ENCODE data around the gene ARHGEF12. TPM values are rescaled to one million over a fixed set of nuclear protein-coding genes. Genes with fewer than 3 reads are reported as not detected.

The ARHGEF12 gene
- total RNA-seq, 2 experiments from 2014 or later, result 9.6 to 10.2 TPM

DNA sequence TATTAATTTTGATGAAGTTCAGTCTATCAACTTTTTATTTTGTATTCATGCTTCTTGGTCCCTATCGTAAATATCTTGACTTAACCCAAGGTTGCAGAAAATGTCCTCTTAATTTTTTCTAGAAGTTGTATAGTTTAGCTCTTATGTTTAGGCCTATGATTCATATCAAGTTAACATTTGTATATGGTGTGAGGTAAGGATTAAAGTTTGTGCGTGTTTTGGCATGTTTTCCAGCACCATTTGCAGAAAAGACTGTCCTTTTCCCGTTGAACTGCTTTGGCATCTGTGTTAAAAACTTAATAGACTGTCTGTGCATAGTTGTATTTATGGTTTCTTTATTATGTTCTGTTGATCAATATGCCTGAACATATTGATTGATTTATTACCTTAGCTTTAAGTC is 42.3 kb downstream of the ARHGEF12 start:
- POLR2A ChIA-PET, result no interaction called here
- Mint-ChIP-seq H3K36me3 (ENCODE audit: low read depth) (peaks cover 2% of the 10 kb centered on the region), H3K4me1 (ENCODE audit: low read depth) (no peaks in the 10 kb centered on the region), H3K27ac (no peak overlapping the region), H3K9me3 (peaks cover 9% of the 10 kb centered on the region), H3K27me3 (peaks cover 12% of the 10 kb centered on the region), H3K4me3 (no peak overlapping the region)
- TF ChIP-seq, protein P1, sequence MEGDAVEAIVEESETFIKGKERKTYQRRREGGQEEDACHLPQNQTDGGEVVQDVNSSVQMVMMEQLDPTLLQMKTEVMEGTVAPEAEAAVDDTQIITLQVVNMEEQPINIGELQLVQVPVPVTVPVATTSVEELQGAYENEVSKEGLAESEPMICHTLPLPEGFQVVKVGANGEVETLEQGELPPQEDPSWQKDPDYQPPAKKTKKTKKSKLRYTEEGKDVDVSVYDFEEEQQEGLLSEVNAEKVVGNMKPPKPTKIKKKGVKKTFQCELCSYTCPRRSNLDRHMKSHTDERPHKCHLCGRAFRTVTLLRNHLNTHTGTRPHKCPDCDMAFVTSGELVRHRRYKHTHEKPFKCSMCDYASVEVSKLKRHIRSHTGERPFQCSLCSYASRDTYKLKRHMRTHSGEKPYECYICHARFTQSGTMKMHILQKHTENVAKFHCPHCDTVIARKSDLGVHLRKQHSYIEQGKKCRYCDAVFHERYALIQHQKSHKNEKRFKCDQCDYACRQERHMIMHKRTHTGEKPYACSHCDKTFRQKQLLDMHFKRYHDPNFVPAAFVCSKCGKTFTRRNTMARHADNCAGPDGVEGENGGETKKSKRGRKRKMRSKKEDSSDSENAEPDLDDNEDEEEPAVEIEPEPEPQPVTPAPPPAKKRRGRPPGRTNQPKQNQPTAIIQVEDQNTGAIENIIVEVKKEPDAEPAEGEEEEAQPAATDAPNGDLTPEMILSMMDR (IDR thresholded peaks at IDR 0.05), result no peak
- DNase-seq (no peak), ATAC-seq (no peak)
- CTCF ChIA-PET, result no interaction called here
- intact Hi-C loops (cut with micrococcal nuclease), result no loop called here

DNA sequence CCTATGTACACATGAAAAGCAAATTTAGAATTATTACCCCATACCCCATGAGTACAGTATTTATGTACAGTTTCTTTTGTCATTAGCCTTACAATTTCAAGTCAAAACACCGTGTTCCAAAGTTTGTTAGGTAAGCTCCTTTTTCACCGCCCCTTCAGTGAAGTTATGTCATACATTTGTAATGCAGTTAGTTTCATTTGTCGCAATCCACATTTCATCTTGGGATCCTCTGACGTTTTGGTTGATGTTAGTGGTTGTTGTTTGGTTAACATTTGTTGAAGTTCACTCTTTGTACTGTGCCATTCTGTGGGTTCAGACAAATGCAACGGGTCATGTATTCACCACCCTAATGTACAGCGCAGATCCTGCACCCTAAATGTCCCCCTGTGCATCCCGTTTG is 45.2 kb downstream of the ARHGEF12 start:
- Mint-ChIP-seq H3K4me3 (no peak overlapping the region), H3K36me3 (ENCODE audit: low read depth) (no peaks in the 10 kb centered on the region), H3K27ac (no peak overlapping the region), H3K9me3 (peaks cover 9% of the 10 kb centered on the region), H3K4me1 (ENCODE audit: low read depth) (no peaks in the 10 kb centered on the region), H3K27me3 (peaks cover 12% of the 10 kb centered on the region)
- ChIA-PET POLR2A (no interaction called here), CTCF (no interaction called here)
- ATAC-seq (no peak), DNase-seq (no peak)
- intact Hi-C loops (cut with micrococcal nuclease), result no loop called here
- TF ChIP-seq, protein P1 (IDR thresholded peaks at IDR 0.05), result no peak

DNA sequence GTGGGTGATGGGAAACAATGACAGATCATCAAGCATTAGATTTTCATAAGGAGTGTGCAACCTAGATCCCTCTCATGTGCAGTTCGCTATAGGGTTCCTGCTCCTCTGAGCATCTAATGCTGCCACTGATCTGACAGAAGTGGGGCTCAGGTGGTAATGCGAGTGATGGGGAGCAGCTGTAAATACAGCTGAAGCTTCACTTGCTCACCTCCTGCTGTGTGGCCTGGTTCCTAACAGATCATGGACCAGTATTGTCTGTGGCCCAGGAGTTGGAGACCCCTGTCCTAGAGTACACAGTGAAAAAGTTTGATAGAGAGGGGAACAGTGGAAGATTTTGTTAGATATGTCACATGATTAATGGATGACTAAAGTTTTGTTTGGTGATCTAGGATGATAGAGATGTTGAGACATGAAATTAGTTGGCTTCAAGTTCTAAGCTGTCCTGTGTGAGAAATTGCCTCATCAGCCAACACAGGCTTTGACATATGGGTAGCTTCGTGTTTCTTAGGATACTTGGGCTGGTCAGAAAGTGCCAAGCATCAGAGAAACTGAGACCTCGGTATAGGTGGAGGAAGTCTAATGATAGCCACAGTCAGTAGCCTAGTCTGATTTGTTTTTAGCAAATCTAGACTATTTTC is 47.4 kb downstream of the ARHGEF12 start:
- no peak for DNase-seq
- H3K27me3 Mint-ChIP-seq, result peaks cover 15% of the 10 kb centered on the region
- H3K9me3 Mint-ChIP-seq, result peaks cover 3% of the 10 kb centered on the region
- no peak overlapping the region for H3K4me3 Mint-ChIP-seq
- ATAC-seq, result no peak
- intact Hi-C loops (cut with micrococcal nuclease), result no loop called here
- H3K27ac Mint-ChIP-seq, result no peak overlapping the region
- TF ChIP-seq, protein P1 (IDR thresholded peaks at IDR 0.05), result no peak
- ChIA-PET POLR2A (no interaction called here), CTCF (no interaction called here)
- no peaks in the 10 kb centered on the region for H3K36me3 Mint-ChIP-seq (ENCODE audit: low read depth)
- no peaks in the 10 kb centered on the region for H3K4me1 Mint-ChIP-seq (ENCODE audit: low read depth)

DNA sequence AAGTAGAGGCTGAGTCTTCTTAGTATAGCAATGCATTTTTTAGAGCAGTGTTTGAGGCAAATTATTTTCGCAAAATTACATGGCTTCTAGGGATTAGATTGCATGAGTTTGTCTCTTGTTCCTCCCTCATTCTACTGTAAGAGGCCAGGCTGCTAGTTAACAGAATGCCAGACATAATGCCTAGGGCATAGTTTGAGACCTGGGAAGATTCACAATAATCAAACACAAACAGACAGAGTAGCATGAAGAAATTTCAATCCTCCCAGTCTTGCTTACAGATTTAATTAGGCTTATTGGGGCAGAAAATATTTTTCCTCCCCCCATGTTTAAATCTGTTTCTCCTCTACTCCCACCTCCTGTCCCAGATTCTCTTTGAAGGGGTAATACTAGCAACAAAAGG is 48.3 kb downstream of the ARHGEF12 start:
- ATAC-seq (no peak), DNase-seq (no peak)

DNA sequence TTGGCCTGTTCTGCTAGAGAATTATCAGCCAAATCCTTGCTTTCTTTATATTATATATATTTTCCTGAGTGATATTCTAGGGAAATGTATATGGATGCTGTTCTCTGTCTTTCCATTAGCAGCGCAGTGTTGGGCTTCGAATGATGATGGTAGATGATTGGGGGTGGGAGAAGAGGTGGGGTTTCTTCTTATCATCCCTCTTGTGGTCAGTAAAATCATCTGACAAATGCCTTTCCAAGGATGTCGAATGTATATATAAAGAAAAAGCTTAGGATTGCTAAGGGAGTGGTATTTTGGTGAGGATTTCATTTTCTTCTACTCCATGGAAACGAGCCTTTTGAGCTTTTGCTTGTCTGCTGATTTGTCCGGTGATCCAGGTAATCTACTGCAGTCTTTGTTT is 48.9 kb downstream of the ARHGEF12 start:
- intact Hi-C loops (cut with micrococcal nuclease), result no loop called here
- ChIA-PET CTCF (interaction anchor here (0.6 kb wide), 1 partner anchor 564 kb away, joined by 3 read pairs; no protein-coding TSS in a partner anchor), POLR2A (no interaction called here)
- TF ChIP-seq, protein P1 (IDR thresholded peaks at IDR 0.05), result no peak
- Mint-ChIP-seq H3K36me3 (ENCODE audit: low read depth) (peaks cover 2% of the 10 kb centered on the region), H3K27me3 (peaks cover 23% of the 10 kb centered on the region), H3K4me3 (no peak overlapping the region), H3K9me3 (no peaks in the 10 kb centered on the region), H3K4me1 (ENCODE audit: low read depth) (no peaks in the 10 kb centered on the region), H3K27ac (no peak overlapping the region)
- DNase-seq, result no peak
- ATAC-seq, result no peak

More for the DNA sequence above, 48.3 kb downstream of the ARHGEF12 start:
- Mint-ChIP-seq H3K4me3 (no peak overlapping the region), H3K4me1 (ENCODE audit: low read depth) (no peaks in the 10 kb centered on the region), H3K27me3 (peaks cover 18% of the 10 kb centered on the region), H3K36me3 (ENCODE audit: low read depth) (no peaks in the 10 kb centered on the region), H3K9me3 (no peaks in the 10 kb centered on the region), H3K27ac (no peak overlapping the region)
- ChIA-PET CTCF (no interaction called here), POLR2A (no interaction called here)
- TF ChIP-seq, protein P1 (IDR thresholded peaks at IDR 0.05), result no peak
- intact Hi-C loops (cut with micrococcal nuclease), result no loop called here
